ENCODE data around the gene CLDN10.

The CLDN10 gene

DNA sequence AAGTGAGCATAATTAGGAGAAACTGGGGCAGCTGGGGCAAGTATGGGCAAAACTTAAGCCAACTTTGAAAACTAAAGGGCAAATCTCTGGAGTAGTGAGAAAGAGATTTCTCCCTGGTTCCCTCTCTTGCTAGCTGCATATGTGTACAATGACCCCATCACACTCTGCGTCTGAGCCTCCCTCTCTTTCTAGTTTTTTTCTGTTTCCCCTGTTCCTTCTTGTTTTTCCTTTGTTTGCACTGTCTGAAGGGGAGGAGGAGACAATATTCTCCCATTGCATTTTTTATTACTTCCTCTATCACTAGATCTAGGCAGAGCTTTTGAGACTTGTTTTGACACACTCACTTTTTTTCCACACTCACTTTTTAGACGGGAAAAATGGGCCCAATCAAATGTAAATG lies 11.2 kb upstream of the CLDN10 start:
- no peak overlapping the region for H3K9ac ChIP-seq
- no peak overlapping the region for H2AFZ ChIP-seq (ENCODE audit: low read depth)
- no peaks in the 10 kb centered on the region for H3K79me2 ChIP-seq (ENCODE audit: insufficient read depth, low read depth)
- H4K20me1 ChIP-seq (ENCODE audit: insufficient read depth) = no peaks in the 10 kb centered on the region
- TF ChIP-seq, protein P1, sequence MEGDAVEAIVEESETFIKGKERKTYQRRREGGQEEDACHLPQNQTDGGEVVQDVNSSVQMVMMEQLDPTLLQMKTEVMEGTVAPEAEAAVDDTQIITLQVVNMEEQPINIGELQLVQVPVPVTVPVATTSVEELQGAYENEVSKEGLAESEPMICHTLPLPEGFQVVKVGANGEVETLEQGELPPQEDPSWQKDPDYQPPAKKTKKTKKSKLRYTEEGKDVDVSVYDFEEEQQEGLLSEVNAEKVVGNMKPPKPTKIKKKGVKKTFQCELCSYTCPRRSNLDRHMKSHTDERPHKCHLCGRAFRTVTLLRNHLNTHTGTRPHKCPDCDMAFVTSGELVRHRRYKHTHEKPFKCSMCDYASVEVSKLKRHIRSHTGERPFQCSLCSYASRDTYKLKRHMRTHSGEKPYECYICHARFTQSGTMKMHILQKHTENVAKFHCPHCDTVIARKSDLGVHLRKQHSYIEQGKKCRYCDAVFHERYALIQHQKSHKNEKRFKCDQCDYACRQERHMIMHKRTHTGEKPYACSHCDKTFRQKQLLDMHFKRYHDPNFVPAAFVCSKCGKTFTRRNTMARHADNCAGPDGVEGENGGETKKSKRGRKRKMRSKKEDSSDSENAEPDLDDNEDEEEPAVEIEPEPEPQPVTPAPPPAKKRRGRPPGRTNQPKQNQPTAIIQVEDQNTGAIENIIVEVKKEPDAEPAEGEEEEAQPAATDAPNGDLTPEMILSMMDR (conservative IDR thresholded peaks at IDR 0.05; ENCODE audit: low read depth, low read length) = no peak
- H3K36me3 ChIP-seq (ENCODE audit: insufficient read depth) = no peaks in the 10 kb centered on the region
- no peak overlapping the region for H3K27ac ChIP-seq
- no peaks in the 10 kb centered on the region for H3K27me3 ChIP-seq (ENCODE audit: insufficient read depth, low read depth)
- peaks cover 7% of the 10 kb centered on the region for H3K4me1 ChIP-seq (ENCODE audit: low read depth, poor library complexity, severe bottlenecking)
- no peak overlapping the region for H3K4me2 ChIP-seq
- no peak overlapping the region for H3K4me3 ChIP-seq (IDR thresholded peaks at IDR 0.05; ENCODE audit: insufficient read depth, low read depth, low read length)

DNA sequence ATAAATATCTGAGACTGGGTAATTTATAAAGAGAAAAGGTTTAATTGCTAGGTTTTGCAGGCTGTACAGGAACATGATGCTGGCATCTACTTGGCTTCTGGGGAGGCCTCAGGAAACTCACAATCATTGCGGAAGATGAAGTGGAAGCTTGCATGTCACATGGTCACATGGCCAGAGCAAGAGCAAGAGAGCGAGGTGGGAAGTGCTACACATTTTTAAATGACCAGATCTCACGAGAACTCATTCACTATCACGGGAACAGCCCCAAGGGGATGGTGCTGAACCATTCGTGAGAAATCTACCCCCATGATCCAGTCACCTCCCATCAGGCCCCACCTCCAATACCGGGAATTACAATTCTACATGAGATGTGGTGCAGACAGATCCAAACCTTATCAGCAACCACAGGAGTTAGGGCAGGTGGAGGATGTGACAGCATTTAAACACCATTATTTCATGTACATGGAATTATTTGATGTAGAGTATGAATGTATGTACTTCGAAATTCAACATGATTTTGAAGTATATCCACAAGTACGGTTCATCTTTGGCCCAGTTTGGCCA lies 10.5 kb upstream of the CLDN10 start:
- no peak overlapping the region for H3K4me2 ChIP-seq

DNA sequence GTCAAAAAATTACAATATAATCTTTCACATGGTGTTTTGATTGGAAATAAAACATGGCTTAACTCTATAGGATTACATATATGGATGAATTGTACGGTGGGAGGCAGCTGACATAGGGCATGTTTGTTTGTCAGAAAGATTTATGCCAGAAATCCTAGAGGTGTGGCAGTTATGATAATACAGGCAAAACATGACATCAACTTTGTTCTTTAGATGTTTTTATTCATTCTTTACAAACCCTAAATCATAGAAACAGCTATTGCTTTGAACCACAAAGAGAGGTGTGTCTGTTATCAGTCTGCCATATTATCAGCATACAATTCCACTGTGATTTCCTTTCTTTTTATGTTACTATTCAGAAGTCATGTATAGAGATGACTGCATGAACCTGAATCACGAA lies 8.2 kb upstream of the CLDN10 start:
- no peak overlapping the region for H3K27ac ChIP-seq
- no peak overlapping the region for H3K4me2 ChIP-seq
- H3K36me3 ChIP-seq (ENCODE audit: insufficient read depth) = no peaks in the 10 kb centered on the region
- H3K27me3 ChIP-seq (ENCODE audit: insufficient read depth, low read depth) = no peaks in the 10 kb centered on the region
- no peaks in the 10 kb centered on the region for H4K20me1 ChIP-seq (ENCODE audit: insufficient read depth)
- no peak overlapping the region for H2AFZ ChIP-seq (ENCODE audit: low read depth)
- H3K4me3 ChIP-seq (IDR thresholded peaks at IDR 0.05; ENCODE audit: insufficient read depth, low read depth, low read length) = no peak overlapping the region
- H3K4me1 ChIP-seq (ENCODE audit: low read depth, poor library complexity, severe bottlenecking) = no peaks in the 10 kb centered on the region
- H3K9ac ChIP-seq = no peak overlapping the region
- H3K79me2 ChIP-seq (ENCODE audit: insufficient read depth, low read depth) = no peaks in the 10 kb centered on the region
- TF ChIP-seq, protein P1 (conservative IDR thresholded peaks at IDR 0.05; ENCODE audit: low read depth, low read length) = no peak

More for the DNA sequence above, 10.5 kb upstream of the CLDN10 start:
- no peaks in the 10 kb centered on the region for H3K27me3 ChIP-seq (ENCODE audit: insufficient read depth, low read depth)
- no peak overlapping the region for H2AFZ ChIP-seq (ENCODE audit: low read depth)
- H3K9ac ChIP-seq = no peak overlapping the region
- H3K79me2 ChIP-seq (ENCODE audit: insufficient read depth, low read depth) = no peaks in the 10 kb centered on the region
- no peak overlapping the region for H3K27ac ChIP-seq
- H4K20me1 ChIP-seq (ENCODE audit: insufficient read depth) = no peaks in the 10 kb centered on the region
- H3K4me3 ChIP-seq (IDR thresholded peaks at IDR 0.05; ENCODE audit: insufficient read depth, low read depth, low read length) = no peak overlapping the region
- no peaks in the 10 kb centered on the region for H3K36me3 ChIP-seq (ENCODE audit: insufficient read depth)
- no peaks in the 10 kb centered on the region for H3K4me1 ChIP-seq (ENCODE audit: low read depth, poor library complexity, severe bottlenecking)
- TF ChIP-seq, protein P1 (conservative IDR thresholded peaks at IDR 0.05; ENCODE audit: low read depth, low read length) = no peak

DNA sequence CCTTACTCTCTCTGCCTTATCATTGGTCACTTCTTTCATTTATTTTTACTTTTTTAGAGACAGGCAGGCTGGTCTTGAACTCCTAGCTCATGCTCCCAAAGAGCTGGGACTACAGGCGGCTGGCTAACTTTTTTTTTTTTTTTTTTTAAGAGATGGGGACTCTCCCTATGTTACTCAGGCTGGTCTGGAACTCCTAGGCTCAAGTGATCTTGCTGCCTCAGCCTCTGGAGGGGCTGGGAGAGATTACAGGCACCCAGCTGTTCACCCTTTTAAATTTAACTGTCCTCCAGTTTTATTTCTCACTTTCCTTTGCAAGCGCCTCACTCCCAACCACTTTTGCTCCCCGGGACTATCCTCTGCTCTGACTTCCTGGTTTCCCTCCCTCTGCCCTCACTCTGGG lies 5.6 kb upstream of the CLDN10 start:
- Histone ChIP-seq H3K4me1 (ENCODE audit: low read depth, poor library complexity, severe bottlenecking) (no peaks in the 10 kb centered on the region), H3K27ac (no peak overlapping the region), H3K36me3 (ENCODE audit: insufficient read depth) (no peaks in the 10 kb centered on the region), H4K20me1 (ENCODE audit: insufficient read depth) (no peaks in the 10 kb centered on the region), H3K4me3 (IDR thresholded peaks at IDR 0.05; ENCODE audit: insufficient read depth, low read depth, low read length) (no peak overlapping the region), H2AFZ (ENCODE audit: low read depth) (no peak overlapping the region), H3K9ac (no peak overlapping the region), H3K27me3 (ENCODE audit: insufficient read depth, low read depth) (no peaks in the 10 kb centered on the region), H3K4me2 (no peak overlapping the region), H3K79me2 (ENCODE audit: insufficient read depth, low read depth) (no peaks in the 10 kb centered on the region)
- TF ChIP-seq, protein P1 (conservative IDR thresholded peaks at IDR 0.05; ENCODE audit: low read depth, low read length) = no peak
